ENCODE results near the gene LRRC37A.
"Not testable (repeated sequence)": the region's sequence is repeated elsewhere in the genome, so short reads cannot be mapped to it uniquely, and the experiment has no call there.

Gene LRRC37A

GRCh38 chr17:46287587-46287986 is 7.3 kb upstream of the LRRC37A start:
- not testable (repeated sequence) for DNase-seq (ENCODE audit: low spot score)

- peak; percentile 77 for DNase-seq (ENCODE audit: low spot score)
Measured at GRCh38 chr17:46290906-46291546, 3.9 kb upstream of the LRRC37A start.

GRCh38 chr17:46291618-46292017 is 3.3 kb upstream of the LRRC37A start:
- not testable (repeated sequence) for DNase-seq (ENCODE audit: low spot score)

GRCh38 chr17:46341220-46341619 is 46.3 kb downstream of the LRRC37A start:
- DNase-seq (ENCODE audit: low spot score) = not testable (repeated sequence)

- DNase-seq (ENCODE audit: low spot score) = not testable (repeated sequence)
Measured at GRCh38 chr17:46342131-46342530, 47.2 kb downstream of the LRRC37A start.

GRCh38 chr17:46348345-46348744 is 53.4 kb downstream of the LRRC37A start:
- DNase-seq (ENCODE audit: low spot score) = not testable (repeated sequence)

GRCh38 chr17:46349060-46349459 is 54.1 kb downstream of the LRRC37A start:
- DNase-seq (ENCODE audit: low spot score) = not testable (repeated sequence)

- not testable (repeated sequence) for DNase-seq (ENCODE audit: low spot score)
Measured at GRCh38 chr17:46353856-46354255, 58.9 kb downstream of the LRRC37A start.

- not testable (repeated sequence) for DNase-seq (ENCODE audit: low spot score)
Measured at GRCh38 chr17:46361145-46361735, 66.3 kb downstream of the LRRC37A start.

- DNase-seq (ENCODE audit: low spot score) = not testable (repeated sequence)
Measured at GRCh38 chr17:46361755-46362154, 66.8 kb downstream of the LRRC37A start, which contains the start of gene ARL17B. TSS of gene ARL17B (minus strand) at chr17:46361766. CDS start at chr17:46358397, 3,369 bp downstream.

- DNase-seq (ENCODE audit: low spot score) = not testable (repeated sequence)
Measured at GRCh38 chr17:46367520-46367919, 72.6 kb downstream of the LRRC37A start.

GRCh38 chr17:46372236-46373229 is 77.6 kb downstream of the LRRC37A start:
- DNase-seq (ENCODE audit: low spot score) = not testable (repeated sequence)

- DNase-seq (ENCODE audit: low spot score) = not testable (repeated sequence)
Measured at GRCh38 chr17:46373418-46373817, 78.5 kb downstream of the LRRC37A start.

- not testable (repeated sequence) for DNase-seq (ENCODE audit: low spot score)
Measured at GRCh38 chr17:46383118-46383517, 88.2 kb downstream of the LRRC37A start.

GRCh38 chr17:46385491-46385890 is 90.6 kb downstream of the LRRC37A start:
- DNase-seq (ENCODE audit: low spot score) = not testable (repeated sequence)
